ENCODE results near the gene TBC1D9.

The TBC1D9 gene

GRCh38 chr4:140691369-140691768, 64.8 kb downstream of the TBC1D9 start:
- no peak for DNase-seq (ENCODE audit: low read depth in 2 of 2)

- DNase-seq (ENCODE audit: low read depth in 2 of 2) = no peak
Observed at GRCh38 chr4:140690093-140690492, 66.1 kb downstream of the TBC1D9 start.

GRCh38 chr4:140689623-140690022, 66.6 kb downstream of the TBC1D9 start:
- DNase-seq (ENCODE audit: low read depth in 2 of 2) = no peak

- no peak for DNase-seq (ENCODE audit: low read depth in 2 of 2)
Observed at GRCh38 chr4:140688711-140689598, 67.2 kb downstream of the TBC1D9 start.

DNA sequence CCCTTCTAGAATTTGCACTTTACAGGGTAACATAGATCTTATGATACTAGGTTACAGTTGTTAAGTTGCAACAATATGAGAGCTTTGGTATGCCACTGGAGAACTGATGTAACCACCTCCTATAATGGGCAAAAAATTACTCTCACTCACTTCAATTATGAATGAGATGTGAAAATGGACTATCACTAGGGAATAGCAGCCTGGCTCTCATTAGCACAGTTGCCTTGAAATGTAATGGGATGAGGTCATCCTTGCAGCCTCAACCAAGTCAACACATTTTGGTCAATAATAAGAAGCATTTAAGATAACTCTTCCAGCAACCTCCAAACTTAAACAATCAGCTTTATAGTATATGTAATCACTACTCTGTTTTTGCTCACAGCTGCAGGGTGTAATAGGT, 69.4 kb downstream of the TBC1D9 start:
- DNase-seq (ENCODE audit: low read depth in 2 of 2) = no peak

- DNase-seq (ENCODE audit: low read depth in 2 of 2) = no peak
Observed at GRCh38 chr4:140684314-140684713, 71.9 kb downstream of the TBC1D9 start.

GRCh38 chr4:140681201-140681600, 75.0 kb downstream of the TBC1D9 start:
- DNase-seq (ENCODE audit: low read depth in 2 of 2) = no peak

DNA sequence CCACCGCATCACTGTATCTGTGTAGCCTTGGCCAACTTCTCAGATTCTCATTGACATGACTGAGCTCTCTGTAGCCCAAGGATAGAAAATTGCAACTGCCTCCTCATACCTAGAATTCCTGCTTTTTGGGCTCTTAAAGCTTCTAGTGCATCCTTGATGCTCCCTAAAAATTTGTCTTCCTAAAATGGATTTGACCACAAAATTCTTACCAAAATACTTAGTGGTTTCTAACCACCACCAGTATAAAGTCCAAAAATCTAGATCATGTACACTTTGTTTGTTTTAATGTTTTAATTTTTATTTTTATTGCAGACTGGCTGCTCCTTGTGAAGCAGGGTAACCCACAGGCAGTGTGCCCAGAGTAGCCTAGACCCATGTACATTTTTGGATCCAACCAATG, 75.5 kb downstream of the TBC1D9 start:
- DNase-seq (ENCODE audit: low read depth in 2 of 2) = no peak

- DNase-seq (ENCODE audit: low read depth in 2 of 2) = no peak
Observed at GRCh38 chr4:140679576-140679975, 76.6 kb downstream of the TBC1D9 start.

- no peak for DNase-seq (ENCODE audit: low read depth in 2 of 2)
Observed at GRCh38 chr4:140675599-140676231, 80.5 kb downstream of the TBC1D9 start.

- DNase-seq (ENCODE audit: low read depth in 2 of 2) = no peak
Observed at GRCh38 chr4:140673729-140674128, 82.5 kb downstream of the TBC1D9 start.

DNA sequence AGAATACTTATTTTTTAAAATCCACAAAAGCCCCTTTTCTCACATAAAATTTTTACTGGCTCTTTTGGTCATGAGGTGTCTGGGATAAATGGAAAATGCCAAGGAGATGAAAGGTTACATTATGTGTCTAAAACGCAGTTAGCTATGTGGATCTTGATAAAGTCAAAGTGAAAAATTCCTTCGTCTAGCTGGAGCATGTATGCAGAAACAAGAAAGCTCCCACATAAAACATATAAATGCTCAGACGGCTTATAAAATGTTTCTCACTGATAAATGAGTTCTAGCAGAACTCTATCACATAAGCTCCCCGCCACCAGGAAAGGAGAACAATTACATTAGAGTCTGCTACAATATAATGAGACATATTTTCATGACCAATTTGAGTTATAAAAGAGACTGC, 83.8 kb downstream of the TBC1D9 start:
- DNase-seq (ENCODE audit: low read depth in 2 of 2) = no peak

DNA sequence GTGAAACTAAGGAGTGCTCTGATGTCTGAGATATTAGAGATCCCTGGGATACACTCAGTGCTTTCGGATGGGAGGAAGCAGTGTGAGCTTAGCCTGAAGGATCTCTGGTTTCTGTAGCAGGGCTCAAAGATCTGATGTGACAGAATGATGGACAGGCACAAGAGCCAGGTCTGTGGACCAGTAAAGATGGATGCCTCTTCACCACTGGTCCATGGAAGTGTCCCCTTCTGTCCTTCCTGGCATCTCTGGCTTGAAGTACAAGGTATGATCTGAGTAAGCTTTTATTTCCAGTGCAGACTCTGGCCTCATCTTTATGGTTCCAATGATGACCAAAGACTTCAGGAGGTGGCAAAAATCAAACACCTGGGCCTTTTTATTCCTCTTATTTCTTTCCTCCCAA, 88.1 kb downstream of the TBC1D9 start:
- DNase-seq (ENCODE audit: low read depth in 2 of 2) = no peak

DNA sequence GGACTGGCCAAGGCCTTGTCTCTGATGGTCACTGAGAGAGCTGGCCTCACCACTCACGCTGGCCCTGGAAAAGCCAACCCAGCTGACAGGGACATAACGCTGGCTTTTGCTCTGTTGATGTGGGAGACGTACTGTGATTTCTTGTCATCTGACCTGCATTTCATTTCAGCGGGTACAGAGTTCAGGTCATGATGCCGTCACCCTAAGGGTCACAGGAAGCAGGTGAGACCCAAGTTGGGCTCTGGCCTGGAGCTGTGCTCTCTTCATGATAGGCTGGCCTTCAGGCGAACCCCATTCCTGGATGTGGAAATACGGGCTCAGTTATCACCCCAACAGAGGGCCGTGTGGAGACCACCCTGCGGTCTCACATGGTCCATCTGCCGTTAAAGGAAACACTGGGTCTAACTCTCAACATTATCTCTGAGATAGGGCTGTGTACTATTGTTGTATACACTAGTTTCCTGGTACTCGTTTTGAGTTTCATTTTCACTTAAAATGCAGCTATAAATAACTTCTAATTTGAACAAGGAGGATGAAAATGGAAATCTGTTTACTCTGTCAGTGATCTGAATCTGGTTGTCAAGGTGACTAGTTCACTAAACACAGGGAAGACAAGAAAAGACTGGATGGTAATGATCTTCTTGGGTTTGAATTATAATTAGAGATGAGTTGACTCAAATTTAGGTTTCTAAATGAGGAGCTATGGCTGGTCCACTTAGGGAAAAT, 89.1 kb downstream of the TBC1D9 start:
- DNase-seq (ENCODE audit: low read depth in 2 of 2) = no peak

DNA sequence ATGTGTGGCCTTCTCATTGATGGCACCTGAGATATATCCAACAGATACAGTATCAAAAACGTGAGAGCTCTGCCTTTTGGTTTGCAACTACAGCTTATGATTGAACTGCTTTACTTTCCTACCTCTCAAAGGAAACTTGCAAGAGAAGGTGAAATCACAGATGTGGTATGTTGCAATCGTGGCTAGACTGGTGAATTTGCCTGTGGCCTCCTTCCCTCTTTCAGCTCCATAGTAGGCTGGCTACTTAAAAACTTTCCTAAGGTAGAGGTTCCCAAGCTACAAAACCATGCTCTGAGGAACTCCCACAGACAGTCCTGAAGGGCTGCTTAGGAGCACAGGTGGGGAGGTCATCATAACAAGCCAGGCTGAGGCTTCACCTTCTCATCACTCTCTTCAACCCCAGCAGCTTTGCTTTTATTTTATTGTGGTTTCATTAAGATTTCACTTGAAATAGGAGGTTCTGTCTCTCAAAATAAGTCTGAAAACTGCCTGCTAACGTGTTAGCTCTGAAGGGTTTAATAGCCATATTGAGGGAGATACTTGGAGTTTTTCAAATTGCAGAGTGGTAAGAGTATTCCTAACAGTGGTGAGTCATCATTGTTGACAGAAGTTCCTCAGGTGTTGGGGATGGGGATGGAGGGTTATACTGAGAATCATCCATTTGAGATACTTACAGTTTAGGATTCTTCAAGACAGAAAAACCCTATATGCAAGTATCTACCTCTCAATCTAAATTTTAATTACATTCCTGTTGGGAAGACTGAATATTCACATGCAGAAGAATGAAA, 93.9 kb downstream of the TBC1D9 start:
- no peak for DNase-seq (ENCODE audit: low read depth in 2 of 2)

GRCh38 chr4:140661550-140661949, 94.6 kb downstream of the TBC1D9 start:
- no peak for DNase-seq (ENCODE audit: low read depth in 2 of 2)

DNA sequence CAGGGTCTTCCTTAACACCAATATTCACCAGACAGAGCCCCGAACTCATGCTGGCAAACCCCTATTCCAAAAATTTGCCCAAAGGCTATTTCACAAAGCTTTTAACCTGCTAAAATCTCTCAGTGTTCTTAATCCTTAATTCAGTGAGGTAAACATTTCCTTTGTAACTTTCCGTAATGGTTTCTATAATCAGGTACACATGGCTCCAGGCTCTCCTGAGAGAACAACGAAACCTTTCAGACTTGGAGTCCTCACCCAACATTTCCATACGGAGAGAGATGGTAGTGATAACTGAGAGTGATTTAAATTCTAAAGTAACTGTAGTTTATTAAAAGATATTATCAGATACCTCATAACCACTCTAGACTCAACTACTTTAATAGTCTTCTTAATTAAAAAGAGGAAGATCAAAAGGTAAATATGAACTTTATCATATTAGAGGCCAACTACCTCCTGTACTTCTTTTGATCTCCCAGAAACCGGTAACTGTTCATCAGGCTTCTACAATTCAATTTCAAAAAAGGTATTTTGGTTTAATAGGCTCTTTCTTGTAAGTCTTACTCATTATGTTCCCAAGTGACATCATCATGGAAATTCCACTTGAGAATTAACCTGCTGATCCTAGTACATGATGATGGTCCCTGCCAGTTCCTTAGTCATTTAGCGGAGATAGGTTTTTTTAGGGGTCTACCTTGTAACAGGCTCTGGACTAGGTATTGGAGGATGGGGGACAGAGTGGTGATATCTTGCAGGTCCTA, 96.1 kb downstream of the TBC1D9 start:
- DNase-seq (ENCODE audit: low read depth in 2 of 2) = no peak

- DNase-seq (ENCODE audit: low read depth in 2 of 2) = no peak
Observed at GRCh38 chr4:140654495-140654814, 101.7 kb downstream of the TBC1D9 start.

DNA sequence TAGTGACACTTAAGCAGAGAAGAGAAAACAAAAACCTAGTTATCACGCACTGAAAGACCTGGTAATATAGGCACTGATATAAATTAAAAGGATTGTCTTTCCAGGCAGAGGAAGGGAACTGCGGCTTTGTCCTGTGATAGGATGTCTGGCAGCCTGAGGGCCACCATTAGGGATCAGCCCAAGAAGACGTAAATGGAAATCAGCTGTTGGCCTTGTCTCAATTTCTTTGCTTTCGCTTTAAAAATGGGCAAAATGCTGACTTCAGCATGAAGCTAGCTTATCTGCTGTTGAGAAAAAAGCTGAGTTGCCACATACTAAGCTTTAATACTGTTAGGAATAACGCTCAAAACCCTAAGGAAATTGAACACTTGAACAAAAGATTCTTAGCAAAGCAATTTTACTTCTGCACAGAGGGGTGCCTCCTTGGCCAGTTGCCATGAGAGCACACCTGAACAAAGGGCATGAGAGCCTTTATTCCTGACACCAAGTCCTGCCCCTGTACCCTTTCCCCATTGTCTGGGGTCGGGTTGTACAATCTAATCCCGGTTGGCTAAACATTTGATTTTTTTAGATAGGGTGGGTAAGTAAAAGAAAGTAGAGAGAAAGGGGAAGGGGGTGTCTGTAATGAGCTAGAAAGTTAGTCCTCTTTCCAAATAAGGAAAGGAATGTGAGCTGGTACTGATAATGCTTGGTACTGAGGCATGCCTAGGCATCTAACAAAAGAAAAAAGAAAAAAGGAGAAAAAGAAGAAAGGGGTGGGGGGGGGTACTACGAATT, 102.3 kb downstream of the TBC1D9 start:
- no peak for DNase-seq (ENCODE audit: low read depth in 2 of 2)

- no peak for DNase-seq (ENCODE audit: low read depth in 2 of 2)
Observed at GRCh38 chr4:140652601-140653000, 103.6 kb downstream of the TBC1D9 start.
